RWPE2 (cell line): ENCODE results near the gene GLDC.

Source experiments
- ATAC-seq: fragments of 200-7000 bp; cut with Tn5 transposase; 3 replicates; pipeline ENCODE4 v1.9.1; 2021; ENCODE audit warnings: low read depth
- DNase-seq: peaks from one replicate; pipeline ENCODE4 v3.0.0-alpha.2; 2020; ENCODE audit warnings: low spot score
- H3K27ac ChIP-seq: fragments of 450-650 bp; 2 replicates; pipeline ENCODE4 v1.5.1; 2017; ENCODE audit warnings: mild to moderate bottlenecking; ENCODE audit not compliant: poor library complexity, severe bottlenecking
- H3K27me3 ChIP-seq: fragments of 250-450 bp; sonication (Bioruptor Pico); 2 replicates; pipeline ENCODE4 v1.5.1; 2021; ENCODE audit warnings: mild to moderate bottlenecking, moderate library complexity; ENCODE audit not compliant: insufficient read depth, poor library complexity, severe bottlenecking
- H3K36me3 ChIP-seq: fragments of 250-450 bp; sonication (Bioruptor Pico); 2 replicates; pipeline ENCODE4 v1.5.1; 2020; ENCODE audit warnings: low read depth, mild to moderate bottlenecking, moderate library complexity
- H3K4me1 ChIP-seq: fragments of 250-450 bp; sonication (Bioruptor Pico); 2 replicates; pipeline ENCODE4 v1.5.1; 2021; ENCODE audit warnings: mild to moderate bottlenecking, moderate library complexity; ENCODE audit not compliant: insufficient read depth, poor library complexity, severe bottlenecking
- H3K4me3 ChIP-seq: fragments of 250-450 bp; sonication (Bioruptor Pico); 2 replicates; pipeline ENCODE4 v1.5.1; 2021; ENCODE audit warnings: mild to moderate bottlenecking, moderate library complexity; ENCODE audit not compliant: severe bottlenecking
- H3K9me3 ChIP-seq: fragments of 250-450 bp; sonication (Bioruptor Pico); 2 replicates; pipeline ENCODE4 v1.5.1; 2021; ENCODE audit warnings: mild to moderate bottlenecking, moderate library complexity; ENCODE audit not compliant: severe bottlenecking
- TF ChIP-seq, protein P1 (sequence below): fragments of 450-650 bp; IDR thresholded peaks from one replicate; pipeline ENCODE4 v1.5.1; 2017; ENCODE audit warnings: mild to moderate bottlenecking, moderate library complexity; ENCODE audit not compliant: poor library complexity, severe bottlenecking

Gene GLDC

GRCh38 chr9:6592231-6592630, 53.3 kb downstream of the GLDC start:
- Histone ChIP-seq H3K36me3 (no peaks in the 10 kb centered on the region; the same call in 1 of the 2 replicates), H3K4me1 (no peaks in the 10 kb centered on the region), H3K27me3 (no peaks in the 10 kb centered on the region), H3K27ac (no peak overlapping the region), H3K4me3 (no peak overlapping the region), H3K9me3 (no peaks in the 10 kb centered on the region)
- ATAC-seq: no peak
- no peak for DNase-seq
- TF ChIP-seq, protein P1, sequence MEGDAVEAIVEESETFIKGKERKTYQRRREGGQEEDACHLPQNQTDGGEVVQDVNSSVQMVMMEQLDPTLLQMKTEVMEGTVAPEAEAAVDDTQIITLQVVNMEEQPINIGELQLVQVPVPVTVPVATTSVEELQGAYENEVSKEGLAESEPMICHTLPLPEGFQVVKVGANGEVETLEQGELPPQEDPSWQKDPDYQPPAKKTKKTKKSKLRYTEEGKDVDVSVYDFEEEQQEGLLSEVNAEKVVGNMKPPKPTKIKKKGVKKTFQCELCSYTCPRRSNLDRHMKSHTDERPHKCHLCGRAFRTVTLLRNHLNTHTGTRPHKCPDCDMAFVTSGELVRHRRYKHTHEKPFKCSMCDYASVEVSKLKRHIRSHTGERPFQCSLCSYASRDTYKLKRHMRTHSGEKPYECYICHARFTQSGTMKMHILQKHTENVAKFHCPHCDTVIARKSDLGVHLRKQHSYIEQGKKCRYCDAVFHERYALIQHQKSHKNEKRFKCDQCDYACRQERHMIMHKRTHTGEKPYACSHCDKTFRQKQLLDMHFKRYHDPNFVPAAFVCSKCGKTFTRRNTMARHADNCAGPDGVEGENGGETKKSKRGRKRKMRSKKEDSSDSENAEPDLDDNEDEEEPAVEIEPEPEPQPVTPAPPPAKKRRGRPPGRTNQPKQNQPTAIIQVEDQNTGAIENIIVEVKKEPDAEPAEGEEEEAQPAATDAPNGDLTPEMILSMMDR: no peak

DNA sequence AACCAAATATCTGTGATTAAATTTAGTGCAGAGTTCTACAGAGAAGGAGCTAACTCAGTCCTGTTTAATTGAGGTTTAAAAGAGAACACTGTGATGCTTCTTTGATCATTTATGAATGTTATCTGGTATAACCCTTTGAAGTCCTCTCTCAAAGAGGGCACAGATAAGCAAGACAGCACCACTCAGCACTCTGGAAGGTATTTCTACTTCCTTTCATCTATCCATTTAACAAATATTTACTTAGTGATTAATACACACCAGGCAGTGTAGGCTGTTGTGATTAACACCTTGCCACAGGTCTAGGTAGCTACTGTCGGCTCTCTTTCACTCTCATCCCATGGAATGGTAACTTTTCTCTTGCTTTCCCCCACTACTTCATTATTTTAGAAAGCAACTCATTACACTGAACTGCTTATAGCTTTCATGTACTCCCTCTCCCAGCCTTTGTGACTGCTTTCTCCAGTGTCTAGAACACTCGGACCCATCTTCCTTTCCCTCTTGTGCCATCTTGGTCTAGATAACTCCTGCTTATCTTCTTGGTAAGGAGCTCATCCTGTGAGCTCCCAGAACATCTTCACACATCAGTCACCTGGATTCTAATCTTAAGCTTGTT, 54.7 kb downstream of the GLDC start:
- Histone ChIP-seq H3K4me1 (no peaks in the 10 kb centered on the region), H3K36me3 (no peaks in the 10 kb centered on the region), H3K9me3 (no peaks in the 10 kb centered on the region), H3K4me3 (no peak overlapping the region), H3K27ac (no peak overlapping the region), H3K27me3 (no peaks in the 10 kb centered on the region)
- DNase-seq (no peak), ATAC-seq (peak; percentile 66)
- TF ChIP-seq, protein P1: no peak

DNA sequence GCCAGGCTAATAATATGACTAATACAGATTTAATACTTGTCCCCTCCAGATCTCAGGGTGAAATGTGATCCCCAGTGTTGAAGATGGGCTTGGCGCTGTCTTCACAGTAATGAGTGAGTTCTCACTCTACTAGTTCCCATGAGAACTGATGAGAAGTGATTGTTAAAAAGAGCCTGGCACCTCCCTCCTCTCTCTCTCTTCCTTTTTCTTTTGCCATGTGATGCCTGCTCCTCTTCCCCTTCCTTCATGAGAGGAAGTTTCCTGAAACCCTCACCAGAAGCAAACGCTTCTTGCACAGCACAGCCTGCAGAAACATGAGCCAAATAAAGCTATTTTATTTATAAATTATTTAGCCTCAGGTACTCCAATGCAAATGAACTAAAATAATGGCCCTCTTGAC, 55.2 kb downstream of the GLDC start:
- no peak overlapping the region for H3K4me3 ChIP-seq
- DNase-seq: no peak
- H3K9me3 ChIP-seq: no peaks in the 10 kb centered on the region
- no peaks in the 10 kb centered on the region for H3K27me3 ChIP-seq
- ATAC-seq: no peak
- H3K4me1 ChIP-seq: no peaks in the 10 kb centered on the region
- TF ChIP-seq, protein P1: no peak
- H3K27ac ChIP-seq: no peak overlapping the region
- H3K36me3 ChIP-seq: no peaks in the 10 kb centered on the region; the same call in 1 of the 2 replicates

- DNase-seq: no peak
- Histone ChIP-seq H3K9me3 (no peaks in the 10 kb centered on the region), H3K4me3 (no peak overlapping the region), H3K36me3 (peaks cover 5% of the 10 kb centered on the region), H3K27ac (no peak overlapping the region), H3K27me3 (no peaks in the 10 kb centered on the region), H3K4me1 (no peaks in the 10 kb centered on the region)
- peak; percentile 49; the same call in 1 of the 3 replicates for ATAC-seq
- TF ChIP-seq, protein P1: peak; percentile 70
These were observed 60.5 kb downstream of the GLDC start for GRCh38 chr9:6584881-6585597.

GRCh38 chr9:6581253-6581652, 64.3 kb downstream of the GLDC start:
- Histone ChIP-seq H3K27ac (no peak overlapping the region), H3K36me3 (peaks cover 5% of the 10 kb centered on the region), H3K9me3 (no peaks in the 10 kb centered on the region), H3K4me1 (no peaks in the 10 kb centered on the region), H3K4me3 (no peak overlapping the region), H3K27me3 (no peaks in the 10 kb centered on the region)
- ATAC-seq (no peak), DNase-seq (no peak)
- TF ChIP-seq, protein P1: no peak
